ENCODE data around the gene COL8A2.

GRCh38 chr1:36114371-36114770 lies 10.7 kb downstream of the COL8A2 start:
- TF ChIP-seq CTCF (IDR thresholded peaks at IDR 0.05) (no peak), POLR2A (IDR thresholded peaks at IDR 0.05) (no peak)

All from uterus (tissue), 2 donors.